HG03432 (cell line): Measurements from ENCODE around the gene ATP13A3.
"Not testable (repeated sequence)": the region's sequence is repeated elsewhere in the genome, so short reads cannot be mapped to it uniquely, and the experiment has no call there.

ENCODE experiments used
- ATAC-seq: cut with Tn5 transposase; IDR thresholded peaks from one replicate; pipeline ENCODE4 v1.9.1; 2021; ENCODE audit warnings: mild to moderate bottlenecking, moderate library complexity; ENCODE audit not compliant: unreplicated experiment

Gene ATP13A3

GRCh38 chr3:194486540-194487288 is at the start of gene ATP13A3:
Gene ATP13A3, minus strand, starts transcription at chr3:194487002. Its CDS starts 24,812 bp downstream, at chr3:194462190.
- ATAC-seq = peak; percentile 76

GRCh38 chr3:194535199-194535598 is 48.4 kb upstream of the ATP13A3 start:
- not testable (repeated sequence) for ATAC-seq

GRCh38 chr3:194534243-194534642 is 47.4 kb upstream of the ATP13A3 start:
- no peak for ATAC-seq

GRCh38 chr3:194532591-194532990 is 45.8 kb upstream of the ATP13A3 start:
- no peak for ATAC-seq

GRCh38 chr3:194527726-194528125 is 40.9 kb upstream of the ATP13A3 start:
- no peak for ATAC-seq

- ATAC-seq = no peak
Measured at GRCh38 chr3:194526164-194526563, 39.4 kb upstream of the ATP13A3 start.

GRCh38 chr3:194522579-194523046 is 35.8 kb upstream of the ATP13A3 start:
- ATAC-seq = no peak

GRCh38 chr3:194521510-194522260 is 34.9 kb upstream of the ATP13A3 start:
- ATAC-seq = no peak

GRCh38 chr3:194520682-194521162 is 33.9 kb upstream of the ATP13A3 start:
- peak; percentile 47 for ATAC-seq

GRCh38 chr3:194520201-194520600 is 33.4 kb upstream of the ATP13A3 start:
- ATAC-seq = not testable (repeated sequence)

GRCh38 chr3:194518652-194519051 is 31.9 kb upstream of the ATP13A3 start:
- ATAC-seq = no peak

- ATAC-seq = no peak
Measured at GRCh38 chr3:194517333-194517732, 30.5 kb upstream of the ATP13A3 start.

- no peak for ATAC-seq
Measured at GRCh38 chr3:194514626-194515025, 27.8 kb upstream of the ATP13A3 start.

- ATAC-seq = no peak
Measured at GRCh38 chr3:194512895-194513601, 26.2 kb upstream of the ATP13A3 start.

GRCh38 chr3:194508491-194509453 is 22.0 kb upstream of the ATP13A3 start:
- no peak for ATAC-seq

- no peak for ATAC-seq
Measured at GRCh38 chr3:194507571-194507970, 20.8 kb upstream of the ATP13A3 start.

GRCh38 chr3:194505791-194506415 is 19.1 kb upstream of the ATP13A3 start:
- ATAC-seq = no peak

- ATAC-seq = no peak
Measured at GRCh38 chr3:194504861-194505260, 18.1 kb upstream of the ATP13A3 start.

- ATAC-seq = no peak
Measured at GRCh38 chr3:194504146-194504545, 17.3 kb upstream of the ATP13A3 start.

GRCh38 chr3:194503081-194503531 is 16.3 kb upstream of the ATP13A3 start:
- no peak for ATAC-seq
